Suprapubic skin (tissue), 4 donors: ENCODE results near the gene TLCD3B. TPM values are rescaled to one million over a fixed set of nuclear protein-coding genes. Genes with fewer than 3 reads are reported as not detected.
A peak's percentile ranks its signal among the peaks of the same experiment; 100 is the strongest.

ENCODE experiments used
- DNase-seq, 2 donors: peaks; one replicate each; pipeline ENCODE4 v3.0.0-alpha.2; 2019; ENCODE audit warnings: low spot score in 2 of 2
- H3K27ac ChIP-seq: fragments of 200-600 bp; sonication (generic); one replicate; pipeline ENCODE4 v1.5.1; 2019
- H3K27me3 ChIP-seq: fragments of 200-600 bp; sonication (generic); one replicate; pipeline ENCODE4 v1.5.1; 2019
- H3K36me3 ChIP-seq: fragments of 200-600 bp; sonication (generic); one replicate; pipeline ENCODE4 v1.5.1; 2019
- H3K4me1 ChIP-seq: fragments of 200-600 bp; sonication (generic); one replicate; pipeline ENCODE4 v1.5.1; 2019
- H3K4me3 ChIP-seq: fragments of 200-600 bp; sonication (generic); one replicate; pipeline ENCODE4 v1.5.1; 2019; ENCODE audit warnings: mild to moderate bottlenecking
- H3K9me3 ChIP-seq: fragments of 200-600 bp; sonication (generic); one replicate; pipeline ENCODE4 v1.5.1; 2019
- CTCF ChIP-seq, 2 donors: fragments of 200-600 bp in 1 of 2; fragments of 450-650 bp in 1 of 2; sonication (generic) in 1 of 2; IDR thresholded peaks; one replicate each; pipeline ENCODE4 v1.5.1; 2016 to 2019; ENCODE audit warnings: antibody characterized with exemption in 2 of 2, mild to moderate bottlenecking in 1 of 2, moderate library complexity in 1 of 2
- EP300 ChIP-seq: sonication (generic); formaldehyde crosslinking; IDR thresholded peaks from one replicate; pipeline ENCODE4 v1.6.1; 2017; ENCODE audit warnings: antibody characterized with exemption
- POLR2A ChIP-seq, 2 donors: fragments of 450-650 bp; IDR thresholded peaks; one replicate each; pipeline ENCODE4 v1.6.1; 2017; ENCODE audit warnings: antibody characterized with exemption in 2 of 2, mild to moderate bottlenecking in 2 of 2, moderate library complexity in 2 of 2
- POLR2AphosphoS5 ChIP-seq, 3 donors: sonication (generic); formaldehyde crosslinking; IDR thresholded peaks; one replicate each; pipeline ENCODE4 v1.6.1; 2017; ENCODE audit warnings: antibody characterized with exemption in 3 of 3
- WGBS: methylation state at CpG from one replicate; pipeline ENCODE4 v1.1.5; 2018; 5-methylcytosine and 5-hydroxymethylcytosine counted together
- total RNA-seq, 4 donors: library from RNA; depleted of rRNA; stranded (reverse); fragments of >200 nt; gene quantifications; one replicate each; pipeline ENCODE4 v1.1.0, GENCODE V29; 2016

Gene TLCD3B
- total RNA-seq, 4 donors from 2014 or later: 0.81 to 1.4 TPM; not detected in 2

GRCh38 chr16:30054959-30055553 is 24.0 kb upstream of the TLCD3B start:
- Histone ChIP-seq H3K36me3 (no peaks in the 10 kb centered on the region), H3K27ac (no peak overlapping the region), H3K4me3 (no peak overlapping the region), H3K9me3 (no peaks in the 10 kb centered on the region), H3K27me3 (no peaks in the 10 kb centered on the region), H3K4me1 (peaks cover 35% of the 10 kb centered on the region)
- DNase-seq: no peak
- WGBS: 38% methylated on average over 10 of the region's 10 CpGs
- peak in 1 of 2 donors; percentile 48 for TF ChIP-seq CTCF (IDR thresholded peaks at IDR 0.05)
- no peak for TF ChIP-seq EP300

GRCh38 chr16:30054451-30054850 is 23.4 kb upstream of the TLCD3B start:
- TF ChIP-seq POLR2A (IDR thresholded peaks at IDR 0.05) (no peak), POLR2AphosphoS5 (IDR thresholded peaks at IDR 0.05) (no peak), CTCF (IDR thresholded peaks at IDR 0.05) (no peak), EP300 (no peak)
- Histone ChIP-seq H3K9me3 (no peaks in the 10 kb centered on the region), H3K4me1 (peaks cover 36% of the 10 kb centered on the region), H3K27me3 (no peaks in the 10 kb centered on the region), H3K36me3 (no peaks in the 10 kb centered on the region), H3K27ac (no peak overlapping the region), H3K4me3 (no peak overlapping the region)
- 71% methylated on average over 8 of the region's 8 CpGs for WGBS
- no peak for DNase-seq

DNA sequence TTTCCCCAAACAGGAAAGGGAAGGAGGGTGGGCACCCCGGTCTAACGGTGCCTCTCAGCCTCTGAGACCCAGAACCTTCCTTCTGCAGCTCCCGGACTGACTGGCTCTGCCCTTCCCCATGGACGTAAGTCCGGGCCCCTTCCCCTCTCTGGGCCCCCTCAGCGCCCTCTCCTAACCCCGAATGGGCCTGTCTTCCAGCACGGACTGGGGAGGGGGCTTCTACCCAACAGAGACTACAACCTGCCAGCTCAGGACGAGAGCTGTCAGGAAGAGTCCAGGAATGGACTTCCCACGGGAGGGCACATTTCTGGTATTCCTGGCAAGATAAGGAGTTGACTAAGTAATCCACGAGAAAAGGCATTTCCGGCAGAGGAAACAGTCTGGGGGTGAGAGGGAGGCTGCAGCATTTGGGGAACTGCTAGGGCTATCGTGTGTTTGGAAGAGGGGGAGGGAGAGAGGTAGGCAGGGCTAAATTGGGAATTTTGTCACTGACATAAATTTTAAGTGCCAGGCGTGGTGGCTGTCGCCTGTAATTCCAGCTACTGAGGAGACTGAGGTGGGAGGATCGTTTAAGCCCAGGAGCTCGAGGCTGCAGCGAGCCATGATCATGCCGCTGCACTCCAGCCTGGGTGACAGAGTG is 22.4 kb upstream of the TLCD3B start:
- Histone ChIP-seq H3K27ac (no peak overlapping the region), H3K36me3 (no peaks in the 10 kb centered on the region), H3K27me3 (no peaks in the 10 kb centered on the region), H3K4me1 (peaks cover 36% of the 10 kb centered on the region), H3K9me3 (no peaks in the 10 kb centered on the region), H3K4me3 (peak overlapping the region; percentile 63)
- 7% methylated on average over 15 of the region's 19 CpGs for WGBS
- DNase-seq: no peak
- TF ChIP-seq POLR2AphosphoS5 (IDR thresholded peaks at IDR 0.05) (no peak), EP300 (no peak), POLR2A (IDR thresholded peaks at IDR 0.05) (no peak), CTCF (IDR thresholded peaks at IDR 0.05) (no peak)

DNA sequence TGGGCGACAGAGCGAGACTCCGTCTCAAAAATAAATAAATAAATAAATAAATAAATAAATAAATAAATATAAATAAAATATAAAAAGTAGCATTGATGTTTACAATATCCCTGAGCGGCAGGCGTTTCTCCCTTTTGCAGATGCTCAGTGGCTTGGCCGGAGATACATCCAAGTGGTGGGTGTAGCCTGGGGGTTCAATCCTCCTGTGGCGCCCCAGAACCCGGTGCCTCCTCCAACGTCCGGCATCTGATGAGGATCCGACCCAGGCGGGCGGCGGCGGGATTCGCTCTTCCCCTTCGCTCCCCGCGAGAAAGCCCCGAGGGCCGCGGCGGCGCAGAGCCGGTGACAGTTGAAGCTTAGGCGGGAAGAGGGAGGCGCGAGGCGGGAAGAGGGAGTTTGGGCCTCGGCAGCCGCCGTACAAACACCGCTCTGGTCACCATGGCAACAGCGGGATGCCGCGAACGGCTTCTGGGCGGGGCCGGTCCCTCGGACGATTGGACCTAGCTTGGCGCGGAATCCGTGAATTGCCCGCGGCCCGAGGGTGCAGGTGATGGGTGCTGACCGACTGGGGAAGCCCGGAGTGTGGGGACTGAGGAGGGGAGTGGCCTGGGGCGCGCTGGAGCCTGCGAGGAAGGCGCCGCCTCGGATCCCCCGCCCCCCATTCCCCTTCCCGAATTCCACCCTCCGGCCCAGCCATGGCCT is 21.8 kb upstream of the TLCD3B start:
- H3K4me1 ChIP-seq: peaks cover 36% of the 10 kb centered on the region
- WGBS: 18% methylated on average over 11 of the region's 58 CpGs
- no peaks in the 10 kb centered on the region for H3K27me3 ChIP-seq
- TF ChIP-seq POLR2A (IDR thresholded peaks at IDR 0.05) (no peak), POLR2AphosphoS5 (IDR thresholded peaks at IDR 0.05) (peak in 2 of 3 donors; percentile 80 to 98)
- H3K36me3 ChIP-seq: no peaks in the 10 kb centered on the region
- H3K27ac ChIP-seq: no peak overlapping the region
- no peaks in the 10 kb centered on the region for H3K9me3 ChIP-seq
- peak; percentile 95 to 98 for DNase-seq
- H3K4me3 ChIP-seq: peak overlapping the region; percentile 63

GRCh38 chr16:30051518-30051917 is 20.4 kb upstream of the TLCD3B start:
- 85% methylated on average over 3 of the region's 3 CpGs for WGBS
- no peak overlapping the region for H3K4me3 ChIP-seq
- no peak for DNase-seq
- no peaks in the 10 kb centered on the region for H3K27me3 ChIP-seq
- TF ChIP-seq EP300 (no peak), POLR2A (IDR thresholded peaks at IDR 0.05) (no peak), CTCF (IDR thresholded peaks at IDR 0.05) (no peak), POLR2AphosphoS5 (IDR thresholded peaks at IDR 0.05) (no peak)
- no peaks in the 10 kb centered on the region for H3K9me3 ChIP-seq
- peaks cover 36% of the 10 kb centered on the region for H3K4me1 ChIP-seq
- H3K36me3 ChIP-seq: no peaks in the 10 kb centered on the region
- H3K27ac ChIP-seq: no peak overlapping the region
